Measurements from ENCODE around the gene ZNF91.

GRCh38 chr19:23391236-23391635 lies 4.0 kb downstream of the ZNF91 start:
- TF ChIP-seq, protein P1, sequence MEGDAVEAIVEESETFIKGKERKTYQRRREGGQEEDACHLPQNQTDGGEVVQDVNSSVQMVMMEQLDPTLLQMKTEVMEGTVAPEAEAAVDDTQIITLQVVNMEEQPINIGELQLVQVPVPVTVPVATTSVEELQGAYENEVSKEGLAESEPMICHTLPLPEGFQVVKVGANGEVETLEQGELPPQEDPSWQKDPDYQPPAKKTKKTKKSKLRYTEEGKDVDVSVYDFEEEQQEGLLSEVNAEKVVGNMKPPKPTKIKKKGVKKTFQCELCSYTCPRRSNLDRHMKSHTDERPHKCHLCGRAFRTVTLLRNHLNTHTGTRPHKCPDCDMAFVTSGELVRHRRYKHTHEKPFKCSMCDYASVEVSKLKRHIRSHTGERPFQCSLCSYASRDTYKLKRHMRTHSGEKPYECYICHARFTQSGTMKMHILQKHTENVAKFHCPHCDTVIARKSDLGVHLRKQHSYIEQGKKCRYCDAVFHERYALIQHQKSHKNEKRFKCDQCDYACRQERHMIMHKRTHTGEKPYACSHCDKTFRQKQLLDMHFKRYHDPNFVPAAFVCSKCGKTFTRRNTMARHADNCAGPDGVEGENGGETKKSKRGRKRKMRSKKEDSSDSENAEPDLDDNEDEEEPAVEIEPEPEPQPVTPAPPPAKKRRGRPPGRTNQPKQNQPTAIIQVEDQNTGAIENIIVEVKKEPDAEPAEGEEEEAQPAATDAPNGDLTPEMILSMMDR (conservative IDR thresholded peaks at IDR 0.05; ENCODE audit: low read depth, low read length), result no peak
- TF ChIP-seq MAFK (IDR thresholded peaks at IDR 0.05; ENCODE audit: low read depth, low read length), result no peak
- no peak for TF ChIP-seq MXI1 (IDR thresholded peaks at IDR 0.05; ENCODE audit: borderline replicate concordance, low read depth, low read length)
- TF ChIP-seq POLR2A (IDR thresholded peaks at IDR 0.05; ENCODE audit: low read depth, low read length), result no peak
- no peak for TF ChIP-seq RAD21 (IDR thresholded peaks at IDR 0.05; ENCODE audit: low read length)
- TF ChIP-seq BHLHE40 (IDR thresholded peaks at IDR 0.05; ENCODE audit: low read depth, low read length), result no peak
- TF ChIP-seq RFX5 (IDR thresholded peaks at IDR 0.05; ENCODE audit: low read depth, low read length), result no peak
- no peak for TF ChIP-seq SMC3 (IDR thresholded peaks at IDR 0.05; ENCODE audit: low read depth, low read length)
- TF ChIP-seq FOS (IDR thresholded peaks at IDR 0.05; ENCODE audit: low read depth, low read length), result no peak
- no peak for TF ChIP-seq CEBPB (IDR thresholded peaks at IDR 0.05; ENCODE audit: low read depth, low read length)
- no peak for TF ChIP-seq NFE2L2 (IDR thresholded peaks at IDR 0.05; ENCODE audit: low read depth, low read length)
